Epithelial cell of esophagus (primary cell): ENCODE data around the gene TBC1D9.

Experiments
- DNase-seq: peaks from one replicate; pipeline ENCODE4 v3.0.0; 2010; ENCODE audit warnings: low read depth
- H3K4me3 ChIP-seq: 2 replicates; pipeline ENCODE4 v1.5.1; 2011; ENCODE audit warnings: mild to moderate bottlenecking, low read length, control low read depth
- TF ChIP-seq, protein P1 (sequence below): IDR thresholded peaks from 2 replicates; pipeline ENCODE4 v1.5.1; 2011; ENCODE audit warnings: low read depth, mild to moderate bottlenecking, low read length, control low read depth, inconsistent platforms; ENCODE audit not compliant: insufficient read depth; ENCODE audit errors: missing control alignments

Gene TBC1D9

DNA sequence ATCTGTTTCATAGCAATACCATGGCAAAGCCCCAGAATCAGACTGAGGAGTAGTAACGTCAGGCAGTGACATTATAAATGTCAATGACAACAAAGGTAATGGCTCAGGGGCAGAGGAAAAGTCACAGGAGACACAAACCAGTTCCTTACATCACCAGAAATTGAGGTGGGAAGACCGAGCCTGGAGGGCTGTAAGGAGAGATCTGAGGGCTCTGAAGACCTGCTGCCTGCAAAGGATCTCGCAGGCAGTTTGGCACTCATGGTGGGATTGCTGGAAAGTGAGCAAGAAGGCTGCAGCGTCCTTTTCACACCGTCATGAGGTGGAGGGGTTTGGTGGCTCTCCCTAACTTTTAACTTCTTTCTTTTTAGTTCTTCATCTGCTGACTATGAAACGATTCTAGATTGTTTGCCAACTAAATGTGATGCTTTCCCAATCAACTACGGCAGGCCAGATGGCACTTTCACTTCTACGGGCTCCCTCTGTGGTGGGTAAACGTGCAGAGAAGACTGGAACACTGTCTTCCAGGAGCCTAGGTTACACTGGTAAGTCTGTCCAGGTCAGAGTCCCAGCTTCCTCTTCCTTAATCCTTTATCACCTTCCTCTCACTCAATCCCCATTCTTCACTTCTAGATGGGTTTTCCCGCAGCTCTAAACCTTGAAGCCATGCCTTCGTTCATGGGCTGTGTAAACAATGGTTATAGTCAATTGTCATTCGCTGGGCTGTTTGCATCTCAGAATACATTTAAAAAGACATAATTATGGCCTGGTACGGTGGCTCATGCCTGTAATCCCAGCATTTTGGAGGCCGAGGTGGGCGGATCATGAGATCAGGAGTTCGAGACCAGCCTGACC, 58.2 kb downstream of the TBC1D9 start:
- no peak overlapping the region for H3K4me3 ChIP-seq
- TF ChIP-seq, protein P1, sequence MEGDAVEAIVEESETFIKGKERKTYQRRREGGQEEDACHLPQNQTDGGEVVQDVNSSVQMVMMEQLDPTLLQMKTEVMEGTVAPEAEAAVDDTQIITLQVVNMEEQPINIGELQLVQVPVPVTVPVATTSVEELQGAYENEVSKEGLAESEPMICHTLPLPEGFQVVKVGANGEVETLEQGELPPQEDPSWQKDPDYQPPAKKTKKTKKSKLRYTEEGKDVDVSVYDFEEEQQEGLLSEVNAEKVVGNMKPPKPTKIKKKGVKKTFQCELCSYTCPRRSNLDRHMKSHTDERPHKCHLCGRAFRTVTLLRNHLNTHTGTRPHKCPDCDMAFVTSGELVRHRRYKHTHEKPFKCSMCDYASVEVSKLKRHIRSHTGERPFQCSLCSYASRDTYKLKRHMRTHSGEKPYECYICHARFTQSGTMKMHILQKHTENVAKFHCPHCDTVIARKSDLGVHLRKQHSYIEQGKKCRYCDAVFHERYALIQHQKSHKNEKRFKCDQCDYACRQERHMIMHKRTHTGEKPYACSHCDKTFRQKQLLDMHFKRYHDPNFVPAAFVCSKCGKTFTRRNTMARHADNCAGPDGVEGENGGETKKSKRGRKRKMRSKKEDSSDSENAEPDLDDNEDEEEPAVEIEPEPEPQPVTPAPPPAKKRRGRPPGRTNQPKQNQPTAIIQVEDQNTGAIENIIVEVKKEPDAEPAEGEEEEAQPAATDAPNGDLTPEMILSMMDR = no peak
- no peak for DNase-seq

DNA sequence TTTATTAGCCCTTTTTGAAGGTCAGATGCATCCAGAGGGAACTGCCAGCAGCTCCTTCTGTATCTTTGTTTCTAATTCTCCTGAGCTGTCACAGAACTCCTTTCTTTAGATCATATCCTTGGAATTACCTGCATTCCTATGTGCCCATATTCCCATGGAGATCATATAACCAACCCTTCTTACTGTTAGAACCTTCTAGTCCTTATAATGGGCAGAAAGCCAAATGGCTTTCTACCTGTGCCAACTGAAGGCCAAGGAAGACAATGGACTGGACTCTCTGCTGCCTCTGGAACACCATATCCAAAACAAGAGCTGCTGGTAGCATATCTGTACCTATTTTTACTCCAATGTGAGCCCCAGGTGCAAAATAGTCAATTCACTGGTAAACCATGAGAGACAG, 60.7 kb downstream of the TBC1D9 start:
- no peak overlapping the region for H3K4me3 ChIP-seq
- TF ChIP-seq, protein P1 = no peak
- no peak for DNase-seq

DNA sequence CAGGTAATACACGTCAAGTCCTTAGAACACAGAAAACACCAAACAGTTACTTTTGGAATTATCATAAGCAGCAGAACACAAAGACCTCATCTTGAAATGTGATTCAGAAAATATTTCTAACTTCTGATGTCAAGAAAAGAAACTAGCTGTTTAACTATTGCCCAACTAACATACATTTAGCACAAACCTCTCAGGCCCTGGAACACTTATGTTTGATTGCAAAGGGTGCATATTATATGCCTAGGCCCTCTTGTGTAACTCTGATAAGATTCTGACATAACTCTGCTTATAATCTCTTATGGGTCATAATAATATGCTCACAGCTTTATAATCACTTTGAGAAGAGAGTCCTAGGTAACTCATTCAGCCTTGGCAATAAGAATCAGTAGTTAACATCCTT, 62.6 kb downstream of the TBC1D9 start:
- no peak for DNase-seq
- H3K4me3 ChIP-seq = no peak overlapping the region
- TF ChIP-seq, protein P1 = no peak

DNA sequence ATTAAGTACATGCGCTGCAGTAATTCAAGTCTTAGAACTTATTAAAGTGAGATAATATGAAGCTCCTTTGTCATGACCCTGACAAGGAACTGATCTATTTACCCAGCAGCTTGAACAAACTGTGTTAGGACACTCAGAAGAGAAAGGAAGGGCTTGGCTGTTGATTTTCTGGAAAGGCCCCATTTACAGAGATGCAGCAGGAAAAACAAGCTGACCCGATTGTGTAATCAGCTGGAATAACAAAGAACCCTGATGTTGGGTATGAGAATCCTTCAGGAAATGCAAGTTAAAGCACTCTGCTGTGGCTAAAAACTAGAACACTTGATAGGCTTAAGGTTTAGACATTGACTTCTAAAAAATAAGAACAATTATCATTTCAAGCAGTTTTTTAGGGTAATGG, 64.8 kb downstream of the TBC1D9 start:
- TF ChIP-seq, protein P1 = no peak
- peak; percentile 79 for DNase-seq
- H3K4me3 ChIP-seq = no peak overlapping the region

DNA sequence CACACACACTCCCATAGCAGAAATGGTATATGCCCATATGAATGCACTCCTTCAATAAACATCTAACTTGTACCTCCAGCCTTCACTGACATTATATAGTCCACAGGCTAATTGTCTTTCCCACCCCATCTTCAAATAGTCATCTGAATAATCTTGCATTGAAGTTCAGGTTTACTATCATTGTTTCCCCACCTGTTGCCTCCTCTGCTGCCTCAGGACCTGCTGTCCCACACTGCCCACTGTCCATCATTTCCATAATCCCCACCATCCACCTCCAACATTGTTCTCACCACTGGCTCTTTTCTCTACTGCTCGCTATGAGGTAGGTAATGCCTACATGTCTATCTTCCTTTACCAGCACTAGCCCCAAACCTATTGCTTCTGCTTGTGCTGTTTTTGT, 66.1 kb downstream of the TBC1D9 start:
- TF ChIP-seq, protein P1 = no peak
- H3K4me3 ChIP-seq = no peak overlapping the region
- no peak for DNase-seq

DNA sequence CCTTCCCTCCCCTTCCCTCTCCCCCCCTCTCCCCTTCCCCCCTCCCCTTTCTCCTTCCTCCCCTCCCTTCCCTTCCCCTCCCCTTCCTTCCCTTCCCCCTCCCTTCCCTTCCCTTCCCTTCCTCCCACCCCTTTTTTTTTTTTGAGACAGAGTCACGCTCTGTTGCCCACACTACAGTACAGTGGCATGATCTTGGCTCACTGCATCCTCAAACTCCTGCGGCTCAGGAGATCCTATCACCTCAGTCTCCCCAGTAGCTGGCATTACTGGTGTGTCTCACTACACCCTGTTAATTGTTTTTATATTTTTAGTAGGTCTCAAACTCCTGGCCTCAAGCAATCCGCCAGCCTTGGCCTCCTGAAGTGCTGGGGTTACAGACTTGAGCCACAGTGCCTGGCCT, 66.6 kb downstream of the TBC1D9 start:
- TF ChIP-seq, protein P1 = no peak
- DNase-seq = no peak
- H3K4me3 ChIP-seq = no peak overlapping the region
